Liver (tissue), 9 donors: Measurements from ENCODE around the gene PPARD. TPM values are rescaled to one million over a fixed set of nuclear protein-coding genes. Genes with fewer than 3 reads are reported as not detected.

Source experiments
- DNase-seq: peaks from one replicate; pipeline ENCODE4 v3.0.0-alpha.2; 2017; ENCODE audit warnings: low spot score
- H3K27ac ChIP-seq, 2 donors: one replicate each; pipeline ENCODE4 v1.7.0; 2013; ENCODE audit warnings: inconsistent platforms in 2 of 2, low read length in 2 of 2, control low read depth in 1 of 2, low read depth in 1 of 2, mild to moderate bottlenecking in 1 of 2
- H3K27me3 ChIP-seq, 4 donors: one replicate each; pipeline versions ENCODE4 v1.6.1 to v1.7.0; 2013; ENCODE audit warnings: low read length in 3 of 4, inconsistent platforms in 1 of 4, mild to moderate bottlenecking in 1 of 4, moderate library complexity in 1 of 4; ENCODE audit not compliant: control insufficient read depth in 4 of 4, insufficient read depth in 4 of 4
- H3K36me3 ChIP-seq, 4 donors: one replicate each; pipeline versions ENCODE4 v1.6.1 to v1.7.0; 2013; ENCODE audit warnings: low read length in 3 of 4, mild to moderate bottlenecking in 3 of 4, low read depth in 1 of 4, moderate library complexity in 1 of 4; ENCODE audit not compliant: control insufficient read depth in 4 of 4, insufficient read depth in 3 of 4
- H3K4me1 ChIP-seq, 4 donors: one replicate each; pipeline versions ENCODE4 v1.6.1 to v1.7.0; 2013; ENCODE audit warnings: low read length in 3 of 4, mild to moderate bottlenecking in 3 of 4, moderate library complexity in 1 of 4; ENCODE audit not compliant: control insufficient read depth in 4 of 4, insufficient read depth in 4 of 4
- H3K4me3 ChIP-seq, 3 donors: one replicate each; pipeline versions ENCODE4 v1.6.1 to v1.7.0; 2013; ENCODE audit warnings: low read length in 3 of 3, control low read depth in 1 of 3, low read depth in 1 of 3, mild to moderate bottlenecking in 1 of 3
- H3K9ac ChIP-seq, 2 donors: one replicate each; pipeline ENCODE4 v1.7.0; 2013; ENCODE audit warnings: low read length in 2 of 2, mild to moderate bottlenecking in 2 of 2, moderate library complexity in 2 of 2, control low read depth in 1 of 2, low read depth in 1 of 2
- H3K9me3 ChIP-seq, 4 donors: one replicate each; pipeline versions ENCODE4 v1.6.1 to v1.7.0; 2013; ENCODE audit warnings: low read length in 3 of 4; ENCODE audit not compliant: control insufficient read depth in 4 of 4
- ATF3 ChIP-seq: IDR thresholded peaks from 2 replicates; pipeline ENCODE4 v1.6.1; 2016; ENCODE audit warnings: antibody characterized with exemption
- CTCF ChIP-seq: fragments of 150-350 bp; IDR thresholded peaks from 2 replicates; pipeline ENCODE4 v1.5.1; 2017; ENCODE audit warnings: improper control_type of control experiment, low read depth, low read length; ENCODE audit not compliant: missing input control
- EGR1 ChIP-seq, 2 donors: IDR thresholded peaks; 2 replicates each; pipeline ENCODE4 v1.6.1; 2016 to 2018; ENCODE audit warnings: antibody characterized with exemption in 2 of 2, low read depth in 2 of 2
- FOXA1 ChIP-seq: IDR thresholded peaks from 2 replicates; pipeline ENCODE4 v1.6.1; 2016; ENCODE audit warnings: antibody characterized with exemption
- FOXA2 ChIP-seq: IDR thresholded peaks from 2 replicates; pipeline ENCODE4 v1.6.1; 2016; ENCODE audit warnings: antibody characterized with exemption
- GABPA ChIP-seq, 2 donors: IDR thresholded peaks in 1 of 2; conservative IDR thresholded peaks in 1 of 2; 2 replicates each; pipeline ENCODE4 v1.6.1; 2016; ENCODE audit warnings: antibody characterized with exemption in 2 of 2, mild to moderate bottlenecking in 1 of 2, moderate library complexity in 1 of 2
- HNF4A ChIP-seq, 2 donors: conservative IDR thresholded peaks; 2 replicates each; pipeline ENCODE4 v1.6.1; 2016; ENCODE audit warnings: antibody characterized with exemption in 2 of 2, mild to moderate bottlenecking in 2 of 2
- HNF4G ChIP-seq: IDR thresholded peaks from 2 replicates; pipeline ENCODE4 v1.6.1; 2016; ENCODE audit warnings: antibody characterized with exemption
- JUND ChIP-seq, 2 donors: IDR thresholded peaks; 2 replicates each; pipeline ENCODE4 v1.6.1; 2016; ENCODE audit warnings: antibody characterized with exemption in 2 of 2
- NR2F2 ChIP-seq: IDR thresholded peaks from 2 replicates; pipeline ENCODE4 v1.6.1; 2016; ENCODE audit warnings: antibody characterized with exemption
- RAD21 ChIP-seq, 2 donors: IDR thresholded peaks; 2 replicates each; pipeline ENCODE4 v1.6.1; 2016; ENCODE audit warnings: antibody characterized with exemption in 2 of 2, mild to moderate bottlenecking in 2 of 2
- RXRA ChIP-seq, 2 donors: IDR thresholded peaks; 2 replicates each; pipeline ENCODE4 v1.6.1; 2017 to 2018; ENCODE audit warnings: antibody characterized with exemption in 2 of 2, mild to moderate bottlenecking in 1 of 2
- SP1 ChIP-seq: IDR thresholded peaks from 2 replicates; pipeline ENCODE4 v1.6.1; 2018; ENCODE audit warnings: antibody characterized with exemption, mild to moderate bottlenecking
- TAF1 ChIP-seq: conservative IDR thresholded peaks from 2 replicates; pipeline ENCODE4 v1.6.1; 2016; ENCODE audit warnings: antibody characterized with exemption, mild to moderate bottlenecking
- YY1 ChIP-seq: IDR thresholded peaks from 2 replicates; pipeline ENCODE4 v1.6.1; 2016; ENCODE audit warnings: antibody characterized with exemption, mild to moderate bottlenecking
- ZBTB33 ChIP-seq: IDR thresholded peaks from 2 replicates; pipeline ENCODE4 v1.6.1; 2016; ENCODE audit warnings: antibody characterized with exemption
- WGBS: extraction: QIAGEN DNeasy Blood & Tissue Kit; methylation state at CpG from one replicate; pipeline ENCODE4 v1.1.7; 2013; 5-methylcytosine and 5-hydroxymethylcytosine counted together
- polyA plus RNA-seq, 2 donors: library from polyadenylated mRNA; stranded (reverse) in 1 of 2; unstranded in 1 of 2; fragments of 200-250 nt in 1 of 2; fragments of >200 nt in 1 of 2; fragmentation: Nextera tagmentation in 1 of 2; extraction: Ambion mirVana in 1 of 2; gene quantifications; one replicate each; pipeline versions ENCODE4 v1.2.1 to v1.2.3, GENCODE V29; 2013 to 2015
- total RNA-seq, 2 donors: library from RNA; depleted of rRNA; stranded (reverse); fragments of >200 nt; gene quantifications; one replicate each; pipeline ENCODE4 v1.2.3, GENCODE V29; 2014
- TF ChIP-seq, protein P1 (sequence below): IDR thresholded peaks from 2 replicates; pipeline ENCODE4 v1.6.1; 2016; ENCODE audit warnings: antibody characterized with exemption, mild to moderate bottlenecking
- TF ChIP-seq, protein P2 (sequence below): IDR thresholded peaks from 2 replicates; pipeline ENCODE4 v1.6.1; 2016; ENCODE audit warnings: antibody characterized with exemption
- donor health status: healthy.
- donor health status: healthy.
- donor health status: healthy.
- donor health status: healthy.
- donor health status: healthy.

PPARD gene
- total and polyA plus RNA-seq, 4 donors, result 2.1 to 7.8 (median 5.1) TPM

DNA sequence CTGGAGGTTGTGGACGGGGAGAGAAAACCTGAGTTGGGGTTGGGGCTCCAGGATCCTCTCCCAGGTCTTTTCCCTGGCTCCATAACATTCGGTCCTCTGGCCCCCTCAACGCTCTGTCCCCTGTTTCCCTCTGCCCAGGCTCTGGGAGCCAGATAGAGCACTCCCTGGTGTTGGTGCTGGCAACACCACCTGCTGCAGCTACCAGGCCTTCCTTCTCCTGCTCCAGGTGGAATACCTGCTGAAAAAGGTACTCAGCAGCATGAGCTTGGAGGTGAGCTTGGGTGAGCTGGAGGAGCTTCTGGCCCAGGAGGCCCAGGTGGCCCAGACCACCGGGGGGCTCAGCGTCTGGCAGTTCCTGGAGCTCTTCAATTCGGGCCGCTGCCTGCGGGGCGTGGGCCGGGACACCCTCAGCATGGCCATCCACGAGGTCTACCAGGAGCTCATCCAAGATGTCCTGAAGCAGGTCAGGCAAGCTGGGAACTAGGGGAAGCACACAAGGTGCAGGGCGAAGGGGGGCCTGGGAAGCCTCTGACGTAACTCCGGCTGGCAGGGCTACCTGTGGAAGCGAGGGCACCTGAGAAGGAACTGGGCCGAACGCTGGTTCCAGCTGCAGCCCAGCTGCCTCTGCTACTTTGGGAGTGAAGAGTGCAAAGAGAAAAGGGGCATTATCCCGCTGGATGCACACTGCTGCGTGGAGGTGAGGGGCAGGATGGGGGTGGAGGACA lies 30.1 kb upstream of the PPARD start:
- no peak for DNase-seq
- no peak for TF ChIP-seq CTCF
- TF ChIP-seq NR2F2, result no peak
- no peak for TF ChIP-seq ATF3
- no peak for TF ChIP-seq JUND (IDR thresholded peaks at IDR 0.05)
- TF ChIP-seq HNF4A (conservative IDR thresholded peaks at IDR 0.05), result no peak
- TF ChIP-seq YY1, result no peak
- TF ChIP-seq SP1, result no peak
- TF ChIP-seq EGR1 (IDR thresholded peaks at IDR 0.05; ENCODE audit: low read depth in 2 of 2), result no peak
- TF ChIP-seq, protein P1, sequence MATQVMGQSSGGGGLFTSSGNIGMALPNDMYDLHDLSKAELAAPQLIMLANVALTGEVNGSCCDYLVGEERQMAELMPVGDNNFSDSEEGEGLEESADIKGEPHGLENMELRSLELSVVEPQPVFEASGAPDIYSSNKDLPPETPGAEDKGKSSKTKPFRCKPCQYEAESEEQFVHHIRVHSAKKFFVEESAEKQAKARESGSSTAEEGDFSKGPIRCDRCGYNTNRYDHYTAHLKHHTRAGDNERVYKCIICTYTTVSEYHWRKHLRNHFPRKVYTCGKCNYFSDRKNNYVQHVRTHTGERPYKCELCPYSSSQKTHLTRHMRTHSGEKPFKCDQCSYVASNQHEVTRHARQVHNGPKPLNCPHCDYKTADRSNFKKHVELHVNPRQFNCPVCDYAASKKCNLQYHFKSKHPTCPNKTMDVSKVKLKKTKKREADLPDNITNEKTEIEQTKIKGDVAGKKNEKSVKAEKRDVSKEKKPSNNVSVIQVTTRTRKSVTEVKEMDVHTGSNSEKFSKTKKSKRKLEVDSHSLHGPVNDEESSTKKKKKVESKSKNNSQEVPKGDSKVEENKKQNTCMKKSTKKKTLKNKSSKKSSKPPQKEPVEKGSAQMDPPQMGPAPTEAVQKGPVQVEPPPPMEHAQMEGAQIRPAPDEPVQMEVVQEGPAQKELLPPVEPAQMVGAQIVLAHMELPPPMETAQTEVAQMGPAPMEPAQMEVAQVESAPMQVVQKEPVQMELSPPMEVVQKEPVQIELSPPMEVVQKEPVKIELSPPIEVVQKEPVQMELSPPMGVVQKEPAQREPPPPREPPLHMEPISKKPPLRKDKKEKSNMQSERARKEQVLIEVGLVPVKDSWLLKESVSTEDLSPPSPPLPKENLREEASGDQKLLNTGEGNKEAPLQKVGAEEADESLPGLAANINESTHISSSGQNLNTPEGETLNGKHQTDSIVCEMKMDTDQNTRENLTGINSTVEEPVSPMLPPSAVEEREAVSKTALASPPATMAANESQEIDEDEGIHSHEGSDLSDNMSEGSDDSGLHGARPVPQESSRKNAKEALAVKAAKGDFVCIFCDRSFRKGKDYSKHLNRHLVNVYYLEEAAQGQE, result no peak
- Histone ChIP-seq H3K27me3 (no peaks in the 10 kb centered on the region), H3K36me3 (no peaks in the 10 kb centered on the region), H3K4me3 (no peak overlapping the region), H3K27ac (peak overlapping the region; percentile 18 to 26), H3K4me1 (peaks cover 0 to 5% (median 4%) of the 10 kb centered on the region in 4 donors), H3K9ac (no peak overlapping the region), H3K9me3 (no peaks in the 10 kb centered on the region)
- 94% methylated on average over 19 of the region's 19 CpGs for WGBS

- 38% methylated on average over 2 of the region's 2 CpGs for WGBS
- Histone ChIP-seq H3K4me3 (no peak overlapping the region), H3K9me3 (no peaks in the 10 kb centered on the region), H3K9ac (no peak overlapping the region), H3K27ac (no peak overlapping the region), H3K36me3 (no peaks in the 10 kb centered on the region), H3K4me1 (peaks cover 3 to 8% (median 6%) of the 10 kb centered on the region in 4 donors), H3K27me3 (no peaks in the 10 kb centered on the region)
- no peak for DNase-seq
- TF ChIP-seq YY1 (no peak), JUND (IDR thresholded peaks at IDR 0.05) (no peak), RXRA (IDR thresholded peaks at IDR 0.05) (no peak), GABPA (IDR thresholded peaks at IDR 0.05 in 1 of 2, conservative IDR thresholded peaks at IDR 0.05 in 1 of 2) (no peak), ZBTB33 (no peak), HNF4G (no peak), NR2F2 (no peak), FOXA1 (no peak), TAF1 (no peak), HNF4A (conservative IDR thresholded peaks at IDR 0.05) (no peak), FOXA2 (no peak), SP1 (no peak), ATF3 (no peak), RAD21 (IDR thresholded peaks at IDR 0.05) (no peak), CTCF (no peak)
- TF ChIP-seq, protein P2, sequence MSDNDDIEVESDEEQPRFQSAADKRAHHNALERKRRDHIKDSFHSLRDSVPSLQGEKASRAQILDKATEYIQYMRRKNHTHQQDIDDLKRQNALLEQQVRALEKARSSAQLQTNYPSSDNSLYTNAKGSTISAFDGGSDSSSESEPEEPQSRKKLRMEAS, result no peak
These were observed 29.6 kb upstream of the PPARD start for GRCh38 chr6:35312807-35313206.
